GM19240 (cell line): ENCODE measurements around the gene SGSM1.
"Not testable (repeated sequence)": the region's sequence is repeated elsewhere in the genome, so short reads cannot be mapped to it uniquely, and the experiment has no call there.

ENCODE experiments used
- DNase-seq: peaks from one replicate; pipeline ENCODE4 v3.0.0; 2011; ENCODE audit warnings: low spot score; ENCODE audit not compliant: insufficient read length

Gene SGSM1

DNA sequence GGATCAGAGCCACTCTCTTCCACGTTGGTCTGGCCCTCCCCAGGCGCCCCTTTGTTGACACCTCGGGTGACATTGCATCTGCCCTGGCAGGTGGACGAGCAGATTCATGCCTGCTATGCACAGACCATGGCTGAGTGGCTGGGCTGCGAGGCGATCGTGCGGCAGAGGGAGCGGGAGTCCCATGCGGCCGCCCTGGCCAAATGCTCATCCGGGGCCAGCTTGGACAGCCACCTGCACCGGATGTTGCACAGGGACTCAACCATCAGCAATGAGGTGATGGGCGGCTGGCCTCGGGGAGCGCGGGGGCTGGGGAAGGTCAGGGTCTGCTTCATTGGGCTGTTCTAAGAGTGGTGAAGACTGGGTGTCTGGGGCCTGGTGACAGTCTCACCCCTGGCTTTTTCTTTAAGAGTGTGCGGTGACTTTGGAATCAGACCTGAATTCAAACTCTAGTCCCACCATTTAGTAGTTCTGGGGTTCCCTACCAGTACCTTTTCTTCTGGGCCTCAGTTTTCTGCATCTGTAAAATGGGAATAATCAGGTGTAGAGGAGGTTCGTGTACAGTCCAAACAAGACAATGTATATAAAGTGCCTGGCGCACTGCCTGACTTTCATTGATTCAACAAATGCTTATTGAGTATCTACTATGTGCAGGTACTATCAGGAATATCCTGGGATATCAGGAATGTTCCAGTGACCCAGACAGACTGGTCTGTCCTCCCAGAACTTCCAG, 87.5 kb downstream of the SGSM1 start:
- DNase-seq: no peak

DNA sequence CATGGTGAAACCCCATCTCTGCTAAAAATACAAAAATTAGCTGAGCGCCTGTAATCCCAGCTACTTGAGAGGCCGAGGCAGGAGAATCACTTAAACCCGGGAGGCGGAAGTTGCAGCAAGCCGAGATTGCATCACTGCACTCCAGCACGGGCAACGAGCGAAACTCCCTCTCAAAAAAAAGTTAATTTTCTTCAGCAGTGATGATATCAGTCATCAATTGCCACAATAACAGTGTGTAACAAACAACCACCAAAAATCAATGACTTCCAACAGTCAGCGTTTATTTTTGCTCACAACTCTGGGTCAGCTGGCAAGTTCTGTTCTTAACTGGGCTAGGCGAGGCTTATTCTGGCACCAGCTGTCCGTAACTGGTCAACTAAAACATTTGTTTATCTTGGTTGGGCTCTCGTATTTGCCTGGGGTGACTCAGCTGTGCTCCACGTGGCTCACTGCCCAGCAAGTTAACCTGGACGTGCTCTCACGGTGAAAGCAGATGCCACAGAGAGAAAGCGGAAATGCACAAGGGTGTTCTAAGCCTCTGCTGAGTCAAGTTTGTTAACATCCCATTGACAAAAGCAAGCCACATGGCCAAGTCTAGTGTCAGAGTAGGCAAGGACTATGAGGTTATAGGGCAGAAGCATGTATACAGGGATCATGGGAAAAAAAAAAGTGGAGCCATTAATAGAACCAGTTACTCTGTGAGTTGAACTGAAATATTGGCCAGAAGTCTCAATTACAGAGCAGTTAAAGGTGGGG, 88.4 kb downstream of the SGSM1 start:
- no peak for DNase-seq

DNA sequence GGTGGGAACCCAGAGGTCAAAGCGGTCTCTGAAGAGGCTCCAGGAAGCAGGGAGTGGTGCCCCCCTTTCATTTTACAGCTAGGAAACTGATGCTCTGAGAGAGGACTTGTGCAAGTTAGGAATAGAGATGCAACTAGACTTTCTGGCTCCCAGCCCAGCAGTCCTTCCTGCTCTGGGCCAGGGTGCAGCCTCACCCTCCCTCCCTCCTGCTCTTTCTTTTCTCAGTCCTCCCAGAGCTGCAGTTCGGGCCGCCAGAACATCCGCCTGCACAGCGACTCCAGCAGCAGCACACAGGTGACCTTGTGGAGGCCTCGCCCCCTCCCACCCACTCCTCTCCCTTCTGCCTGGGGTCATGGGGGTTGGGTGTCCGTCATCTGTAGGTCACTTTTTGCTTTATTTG, 89.0 kb downstream of the SGSM1 start:
- DNase-seq: no peak

DNA sequence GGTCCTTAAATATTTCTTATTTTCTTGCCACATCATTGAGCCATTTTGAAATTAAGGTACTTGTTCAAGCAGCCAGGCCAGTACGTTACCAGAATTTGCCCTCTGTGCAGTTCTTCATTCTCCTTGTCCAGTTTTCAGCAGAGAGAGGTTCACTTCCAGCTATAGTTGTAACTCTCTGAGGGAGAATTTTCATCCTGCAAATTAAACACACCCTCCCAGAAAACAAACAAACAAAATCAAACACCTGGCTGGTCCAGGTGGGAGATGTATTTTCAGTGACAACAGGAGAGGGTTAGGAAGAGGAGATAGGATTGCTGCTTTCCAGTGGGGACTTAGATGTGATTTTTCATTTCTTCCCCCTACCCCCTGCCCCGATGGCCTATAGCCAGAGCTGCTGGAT, 95.4 kb downstream of the SGSM1 start:
- no peak for DNase-seq

DNA sequence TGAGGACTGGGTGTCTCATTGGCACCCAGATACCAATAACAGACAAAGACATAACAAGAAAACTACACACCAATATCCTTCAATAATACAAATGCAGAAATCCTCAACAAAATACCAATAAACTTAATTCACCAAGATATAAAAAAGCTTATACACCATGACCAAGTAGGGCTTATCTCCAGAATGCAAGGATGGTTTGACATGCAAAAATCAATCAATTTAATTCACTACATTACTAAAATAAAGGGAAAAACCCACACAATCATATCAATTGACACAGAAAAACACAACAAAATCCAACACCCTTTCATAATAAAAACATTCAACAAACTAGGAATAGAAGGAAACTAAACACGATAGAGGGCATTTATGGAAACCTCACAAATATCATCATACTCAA, 99.9 kb downstream of the SGSM1 start:
- no peak for DNase-seq

DNA sequence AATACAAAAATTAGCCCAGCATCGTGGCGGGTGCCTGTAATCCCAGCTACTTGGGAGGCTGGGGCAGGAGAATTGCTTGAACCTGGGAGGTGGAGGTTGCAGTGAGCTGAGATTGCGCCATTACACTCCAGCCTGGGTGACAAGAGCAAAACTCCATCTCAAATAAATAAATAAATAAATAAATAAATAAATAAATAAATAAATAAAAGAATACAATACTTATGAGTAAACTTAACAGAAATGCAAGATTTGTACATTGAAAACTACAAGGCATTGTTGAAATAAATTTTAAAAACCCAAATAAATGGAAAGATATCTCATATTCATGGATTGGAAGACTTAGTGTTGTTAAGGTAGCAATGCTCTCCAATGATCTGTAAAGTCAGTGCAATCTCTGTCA, 101.1 kb downstream of the SGSM1 start:
- DNase-seq: not testable (repeated sequence)

DNA sequence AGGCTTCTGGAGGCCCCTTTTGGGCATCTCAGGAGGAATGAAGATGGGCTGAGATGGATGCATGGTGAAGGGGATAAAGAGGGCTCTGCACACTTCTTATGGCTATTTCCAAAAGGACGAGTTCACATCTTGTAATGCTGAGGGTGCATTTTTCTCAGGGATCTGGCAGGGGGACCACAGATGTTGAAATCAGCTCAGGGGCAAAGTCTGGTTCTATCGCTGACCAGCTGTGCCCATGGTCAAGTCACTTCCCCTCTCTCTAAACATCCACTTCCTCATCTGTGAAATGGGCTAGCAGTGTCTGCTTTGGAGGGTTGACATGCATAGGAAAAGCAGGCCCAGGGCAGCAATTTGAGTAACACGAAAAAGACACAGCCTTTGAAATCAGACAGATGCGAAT, 114.0 kb downstream of the SGSM1 start:
- no peak for DNase-seq

DNA sequence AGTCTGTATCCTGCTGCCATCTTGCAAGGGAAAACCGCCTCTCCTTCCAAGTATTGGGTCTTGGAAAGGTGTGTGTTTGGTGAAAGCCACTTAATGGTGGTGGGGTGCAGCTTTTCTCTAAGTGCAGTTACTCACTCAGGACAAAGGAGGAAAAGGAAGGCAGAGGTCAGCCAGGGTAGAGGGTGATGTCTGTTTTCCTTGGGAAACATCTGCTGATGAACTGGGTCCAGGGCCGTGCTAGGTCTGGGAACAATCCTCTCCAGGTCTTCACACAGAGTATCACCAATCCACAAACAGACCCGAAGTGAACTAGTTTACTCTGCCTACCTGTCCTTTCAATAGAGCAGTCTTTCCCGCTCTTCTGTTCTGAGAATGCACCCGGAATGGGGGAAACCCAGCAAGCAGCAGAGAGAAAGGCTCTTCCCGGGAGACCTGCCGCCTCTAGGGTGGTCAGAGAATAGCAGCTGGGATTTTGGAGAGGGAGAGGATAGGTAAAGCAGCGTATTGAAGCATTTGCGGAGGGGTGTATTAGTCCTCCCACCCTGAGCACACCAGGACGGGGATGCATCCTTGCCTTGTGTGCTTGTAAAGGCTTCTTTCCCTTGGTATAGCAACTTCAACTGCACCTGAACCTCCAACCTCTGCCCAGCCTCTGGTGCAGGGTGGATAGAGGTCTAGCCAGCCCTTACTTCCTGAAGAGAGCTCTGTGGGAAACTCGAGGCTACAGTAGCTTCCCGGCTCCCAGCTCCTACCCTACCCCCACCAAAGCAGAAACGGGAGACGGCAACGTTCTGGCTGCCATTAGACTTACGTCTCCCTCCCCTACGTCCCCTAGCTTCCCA, 119.8 kb downstream of the SGSM1 start:
- no peak for DNase-seq

DNA sequence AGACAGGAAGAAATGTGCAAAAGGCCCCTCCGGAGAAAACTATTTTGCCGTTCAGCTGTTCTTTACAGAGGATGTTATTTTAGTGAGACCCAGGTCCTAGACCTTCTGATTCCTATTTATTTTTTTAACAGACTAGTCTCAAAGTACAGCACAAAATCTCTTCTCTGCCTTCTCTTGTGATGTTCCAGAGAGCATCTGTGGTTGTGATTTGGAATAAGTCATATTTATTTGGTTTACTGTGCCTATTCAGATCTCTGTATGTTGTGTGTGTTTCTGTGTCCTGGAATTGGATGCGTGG, 120.4 kb downstream of the SGSM1 start:
- DNase-seq: no peak

DNA sequence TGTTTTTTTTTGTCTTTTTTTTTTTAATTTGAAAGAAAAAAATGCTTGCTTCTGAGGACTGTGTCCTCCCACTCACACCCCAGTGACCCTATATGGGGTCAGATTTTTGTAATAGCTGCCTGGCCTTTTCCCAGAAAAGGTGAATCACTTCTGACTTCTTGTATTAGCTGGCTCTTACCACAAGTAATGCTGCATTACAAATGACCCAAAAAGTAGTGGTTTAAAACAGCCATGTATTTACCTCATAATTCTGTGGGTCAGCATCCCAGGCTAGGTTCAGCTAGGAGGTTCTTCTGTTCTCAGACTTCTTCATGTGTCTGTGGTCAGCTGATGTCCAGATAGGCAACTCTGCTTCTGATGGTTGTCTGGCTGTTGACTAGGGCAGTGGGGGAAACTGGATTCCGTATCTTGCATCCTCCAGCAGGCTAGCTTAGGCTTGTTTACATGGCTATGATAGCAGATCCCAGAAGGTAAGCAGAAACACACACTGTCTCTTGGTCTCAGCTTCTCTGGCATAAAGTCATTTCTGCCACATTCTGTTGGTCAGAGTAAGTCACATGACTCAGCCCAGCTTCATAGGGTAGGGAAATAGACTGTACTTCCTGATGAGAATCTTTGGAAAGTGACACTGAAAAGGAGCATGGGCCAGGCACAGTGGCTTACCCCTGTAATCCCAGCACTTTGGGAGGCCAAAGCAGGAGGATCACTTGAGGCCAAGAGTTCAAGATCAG, 121.0 kb downstream of the SGSM1 start:
- DNase-seq: no peak

DNA sequence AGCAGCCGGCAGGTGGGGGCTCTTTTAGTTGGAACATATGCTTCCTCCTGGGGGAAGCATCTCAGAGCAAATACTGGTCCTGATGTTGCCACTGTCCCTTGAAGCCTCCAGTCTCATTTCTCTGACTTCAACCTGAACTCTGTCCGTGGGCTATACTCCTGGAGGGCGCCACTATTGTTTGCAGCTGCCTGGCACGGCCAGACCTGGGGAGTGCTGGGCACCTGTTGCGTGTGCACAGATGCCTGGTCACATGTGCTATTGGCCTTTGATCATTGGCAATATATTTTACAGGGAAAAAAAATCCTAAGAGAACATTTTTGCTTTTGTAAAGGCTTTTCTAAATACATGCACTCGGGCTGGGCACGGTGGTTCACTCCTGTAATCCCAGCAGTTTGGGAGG, 122.3 kb downstream of the SGSM1 start:
- no peak for DNase-seq

DNA sequence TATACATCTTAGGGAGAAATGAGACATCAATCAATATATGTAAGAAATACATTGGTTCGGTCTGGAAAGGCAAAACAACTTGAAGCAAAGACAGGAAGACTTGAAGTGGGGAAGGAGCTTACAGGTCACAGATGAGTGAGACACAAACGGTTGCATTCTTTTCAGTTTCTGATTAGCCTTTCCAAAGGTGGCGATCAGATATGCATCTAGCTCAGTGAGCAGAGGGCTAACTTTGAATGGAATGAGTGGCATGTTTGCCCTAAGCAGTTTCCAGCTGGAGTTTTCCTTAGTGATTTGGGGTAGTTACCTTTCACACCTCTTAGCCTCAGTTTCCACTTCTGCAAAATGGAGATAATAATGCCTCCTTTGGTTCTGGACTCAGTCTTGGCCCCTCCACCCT, 124.7 kb downstream of the SGSM1 start:
- DNase-seq: no peak

DNA sequence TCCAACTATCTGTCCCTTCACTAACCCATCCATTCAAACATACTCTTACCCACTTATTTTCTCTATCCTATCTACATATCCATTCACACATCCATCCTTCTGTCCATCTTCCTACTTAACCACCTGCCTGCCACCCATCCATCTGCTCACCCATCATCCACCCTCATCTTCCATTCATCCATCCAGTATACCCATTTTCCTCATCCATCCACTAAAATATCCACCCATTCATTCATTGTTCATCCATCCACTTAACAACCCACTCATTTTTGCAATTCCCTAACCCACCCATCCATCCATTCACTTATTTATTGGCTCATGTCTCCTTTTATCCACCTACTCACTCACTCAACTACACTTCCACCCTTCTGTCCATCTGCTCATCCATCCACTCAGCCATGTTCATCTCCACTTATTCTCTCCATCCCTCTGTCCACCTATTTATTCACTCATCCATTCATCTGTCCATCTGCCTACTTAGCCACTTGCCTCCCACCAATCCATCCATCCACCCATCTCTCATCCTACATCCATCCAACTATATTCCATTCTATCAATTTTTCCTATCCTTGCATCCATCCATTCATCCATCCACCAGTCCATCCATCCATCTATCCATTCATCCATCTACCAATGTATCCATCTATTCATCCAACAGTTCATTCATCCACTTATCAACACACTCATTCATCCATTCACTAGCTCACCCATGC, 129.9 kb downstream of the SGSM1 start:
- DNase-seq: no peak

DNA sequence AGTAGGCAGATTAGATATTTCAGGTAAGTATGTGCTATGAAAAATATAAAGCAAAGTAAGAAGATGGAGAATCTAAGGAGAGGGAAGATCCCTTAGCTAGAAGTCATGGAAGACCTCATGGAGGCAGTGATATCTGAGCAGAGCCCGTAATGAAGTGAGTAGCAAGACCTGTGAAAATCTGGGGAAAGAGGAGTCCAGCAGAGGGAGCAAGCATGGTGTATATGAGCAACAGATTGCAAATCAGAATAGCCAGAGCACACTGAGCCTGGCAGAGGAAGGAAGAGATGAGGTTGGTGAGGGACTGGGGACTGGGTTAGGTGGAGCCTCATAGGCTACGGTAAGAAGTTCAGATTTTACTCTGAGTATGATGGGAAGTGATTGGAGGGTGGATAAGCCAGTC, 131.1 kb downstream of the SGSM1 start:
- no peak for DNase-seq

DNA sequence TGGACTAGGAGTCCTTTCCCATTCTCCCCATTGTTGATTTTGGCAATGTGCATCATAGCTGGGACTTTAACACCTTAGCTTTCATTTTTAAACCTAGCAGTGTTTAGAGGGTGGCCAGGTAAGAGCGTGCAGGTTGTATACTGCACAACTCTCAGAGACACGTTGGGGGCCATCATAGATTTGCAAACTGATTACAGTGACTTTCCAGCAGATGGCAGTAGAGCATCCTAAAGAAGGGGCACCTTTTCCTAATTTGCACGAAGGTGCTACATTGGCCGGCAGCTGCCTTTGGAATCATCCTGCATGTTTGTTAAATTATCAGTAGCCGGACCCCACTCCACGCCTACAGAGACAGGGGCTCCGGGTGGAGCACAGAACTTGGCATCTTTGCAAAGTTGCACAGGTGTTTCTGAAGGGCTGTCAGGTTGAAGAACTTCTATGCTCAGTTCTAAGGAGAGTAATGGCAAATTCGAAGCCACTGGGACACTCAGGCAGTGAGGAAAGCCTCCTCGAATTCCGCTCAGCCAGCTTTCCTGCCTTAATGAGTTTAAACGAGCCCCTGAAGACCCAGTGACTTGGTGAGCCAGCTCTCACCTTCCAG, 132.8 kb downstream of the SGSM1 start:
- peak; percentile 37 for DNase-seq

DNA sequence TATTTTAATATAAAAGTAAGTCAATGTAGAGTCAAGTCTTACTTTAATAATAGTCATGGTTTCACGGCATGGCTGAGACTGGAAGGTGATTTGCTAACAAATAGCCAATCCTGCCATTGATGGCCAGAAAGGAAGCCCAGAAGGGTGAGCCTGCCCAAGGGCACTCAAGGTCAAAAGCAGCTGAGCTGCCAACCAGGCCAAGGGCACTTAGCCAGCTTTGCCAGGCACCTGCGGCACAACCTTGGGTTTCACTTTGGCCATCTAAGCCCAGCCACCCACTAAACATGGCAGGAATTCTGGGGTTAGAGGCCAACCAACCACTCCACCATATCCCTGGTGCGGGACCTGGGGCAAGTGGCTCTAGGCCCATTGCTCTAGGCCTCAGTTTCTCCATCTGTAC, 136.3 kb downstream of the SGSM1 start:
- DNase-seq: no peak

DNA sequence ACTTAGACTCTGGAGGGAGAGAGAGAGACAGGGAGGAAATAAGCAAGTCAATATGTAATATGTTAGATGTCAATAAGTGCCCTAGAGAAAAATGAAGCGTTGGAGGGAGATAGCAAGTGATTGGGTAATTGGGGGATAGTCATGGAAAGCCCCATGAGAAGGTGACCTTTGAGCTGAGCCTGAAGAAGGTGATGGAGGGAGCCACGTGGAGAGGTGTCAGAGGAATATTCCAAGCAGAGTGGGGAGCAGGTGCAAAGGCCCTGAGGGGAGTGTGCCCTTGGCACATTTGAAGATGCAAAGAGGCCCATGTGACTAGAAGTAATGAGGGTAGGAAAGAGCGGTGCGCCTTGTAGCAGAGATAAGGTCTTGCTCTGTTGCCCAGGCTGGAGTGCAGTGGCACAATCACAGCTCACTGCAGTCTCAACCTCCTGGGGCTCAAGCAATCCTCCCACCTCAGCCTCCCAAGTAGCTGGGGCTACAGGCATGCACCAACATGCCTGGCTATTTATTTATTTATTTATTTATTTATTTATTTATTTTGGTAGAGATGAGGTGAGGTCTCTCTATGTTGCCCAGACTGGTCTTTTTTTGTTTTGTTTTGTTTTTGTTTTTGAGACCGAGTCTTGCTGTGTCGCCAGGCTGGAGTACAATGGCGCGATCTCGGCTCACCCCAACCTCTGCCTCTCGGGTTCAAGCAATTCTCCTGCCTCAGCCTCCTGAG, 138.4 kb downstream of the SGSM1 start:
- DNase-seq: no peak

DNA sequence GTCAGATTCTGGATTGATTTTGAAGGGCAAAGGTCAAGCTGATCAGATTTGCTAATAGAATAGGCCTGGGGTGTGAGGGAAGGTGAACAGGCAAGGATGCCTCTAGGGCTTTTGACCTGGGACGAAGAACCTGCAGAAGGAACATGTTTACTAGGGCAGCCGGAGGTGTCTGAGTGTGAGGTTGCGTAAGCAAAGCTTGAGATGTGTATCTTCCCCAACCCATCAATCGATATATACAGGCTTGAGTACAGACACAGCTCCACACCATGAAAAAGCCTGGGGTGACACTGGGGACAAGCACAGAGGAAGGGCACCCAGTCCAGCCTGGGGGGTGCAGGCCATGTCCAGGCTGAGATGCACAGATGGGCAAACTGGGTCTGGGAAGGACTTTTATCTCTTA, 139.4 kb downstream of the SGSM1 start:
- no peak for DNase-seq

DNA sequence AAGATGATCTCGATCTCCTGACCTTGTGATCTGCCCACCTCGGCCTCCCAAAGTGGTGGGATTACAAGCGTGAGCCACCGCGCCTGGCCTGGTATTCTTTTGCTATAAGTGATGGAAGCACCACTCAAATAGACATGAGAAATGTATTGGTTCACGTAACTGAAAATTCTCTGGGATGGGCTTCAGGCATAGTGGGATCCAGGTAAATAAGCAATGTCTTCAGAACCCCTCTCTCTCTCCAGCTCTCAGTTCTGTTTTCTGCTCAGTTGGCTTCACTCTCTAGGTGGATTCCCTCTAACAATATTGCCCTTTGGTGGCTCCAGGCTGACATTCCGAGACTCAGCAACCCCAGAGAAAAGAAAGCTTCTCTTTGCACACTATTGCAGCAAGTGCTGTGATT, 141.4 kb downstream of the SGSM1 start:
- no peak for DNase-seq

DNA sequence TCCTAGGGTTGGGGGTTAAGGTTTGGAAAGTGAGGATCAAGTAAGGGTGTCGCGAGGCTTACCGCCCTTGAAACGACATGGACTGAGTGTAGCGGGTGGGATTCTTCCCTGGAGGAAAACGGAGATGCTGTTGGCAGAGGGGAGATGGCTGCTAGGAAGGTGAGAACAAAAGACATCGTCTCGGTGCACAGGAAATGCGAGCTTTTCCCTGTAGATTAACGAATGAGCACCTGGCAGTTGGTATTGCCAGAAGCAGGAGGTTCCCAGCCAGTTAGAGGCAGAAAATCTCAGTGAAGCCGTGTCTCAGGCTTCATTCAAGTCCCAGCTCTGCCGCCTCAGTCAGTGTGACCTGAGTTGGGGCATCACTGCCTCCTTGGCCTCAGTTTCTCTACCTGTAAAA, 141.9 kb downstream of the SGSM1 start:
- DNase-seq: no peak
